Measurements from ENCODE around the gene SPTBN1.

The SPTBN1 gene

DNA sequence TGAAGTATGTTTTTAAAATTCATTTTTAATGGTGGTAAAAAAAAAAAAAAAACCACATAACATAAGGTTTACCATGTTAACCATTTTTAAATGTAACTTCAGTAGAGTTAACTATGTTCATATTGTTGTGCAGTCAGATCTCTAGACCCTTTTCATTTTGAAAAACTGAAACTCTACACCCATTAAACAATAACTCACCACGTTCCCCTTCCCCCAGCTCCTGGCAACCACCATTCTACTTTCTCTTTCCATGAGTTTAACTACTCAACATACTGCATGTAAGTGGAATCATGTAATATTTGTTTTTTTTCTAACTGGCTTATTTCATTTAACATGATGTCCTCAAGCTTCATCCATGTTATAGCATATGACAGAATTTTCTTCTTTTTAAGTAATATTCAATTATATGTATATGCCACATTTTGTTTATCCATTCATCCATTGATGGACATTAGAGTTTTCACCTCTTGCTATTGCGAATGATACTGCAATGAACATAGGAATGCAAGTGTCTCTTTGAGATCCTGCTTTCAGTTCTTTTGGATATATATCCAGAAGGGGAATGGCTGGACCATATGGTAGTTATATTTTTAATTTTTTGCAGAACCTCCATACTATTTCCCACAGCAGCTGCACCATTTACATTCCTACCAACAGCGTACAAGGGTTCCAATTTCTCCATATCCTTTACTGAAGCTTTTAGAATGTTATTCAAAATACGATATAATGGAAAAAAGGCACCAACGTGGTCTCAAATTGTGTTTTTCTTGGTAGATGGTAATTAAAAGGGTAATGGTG is 91.0 kb downstream of the SPTBN1 start:
- H3K27me3 ChIP-seq (ENCODE audit: control insufficient read depth in 1 of 2, insufficient read depth in 2 of 2, low read length in 2 of 2) = no peaks in the 10 kb centered on the region
- H3K9ac ChIP-seq (ENCODE audit: low read length) = no peak overlapping the region
- H3K9me3 ChIP-seq (ENCODE audit: low read length) = no peaks in the 10 kb centered on the region
- H3K27ac ChIP-seq (ENCODE audit: low read depth, low read length) = no peak overlapping the region
- H3K4me3 ChIP-seq (ENCODE audit: low read depth in 1 of 2, low read length in 2 of 2) = no peak overlapping the region
- H3K36me3 ChIP-seq (ENCODE audit: insufficient read depth, low read length) = no peaks in the 10 kb centered on the region
- peaks cover 41% of the 10 kb centered on the region for H3K4me1 ChIP-seq (ENCODE audit: insufficient read depth, low read length)

DNA sequence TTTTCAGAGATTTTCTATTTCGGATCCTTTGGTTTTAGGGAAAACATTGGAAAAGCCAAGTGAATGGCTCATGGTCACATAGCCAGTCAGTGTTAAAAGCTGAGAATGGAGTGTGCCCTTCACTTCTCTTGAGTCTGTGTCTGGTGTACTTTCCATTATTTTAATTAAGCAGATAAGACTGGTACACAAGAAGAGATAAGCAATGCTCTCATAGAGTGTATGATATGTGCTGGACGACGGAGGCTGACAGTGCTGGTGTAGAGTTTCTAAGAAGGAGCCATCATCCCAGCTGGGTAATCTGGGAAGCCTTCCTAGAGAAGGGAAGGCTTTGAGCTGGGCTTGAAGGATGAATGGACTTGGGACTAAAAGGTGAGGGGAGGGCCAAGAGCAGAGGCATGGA is 93.3 kb downstream of the SPTBN1 start:
- Histone ChIP-seq H3K27me3 (ENCODE audit: control insufficient read depth in 1 of 2, insufficient read depth in 2 of 2, low read length in 2 of 2) (no peaks in the 10 kb centered on the region), H3K36me3 (ENCODE audit: insufficient read depth, low read length) (no peaks in the 10 kb centered on the region), H3K9me3 (ENCODE audit: low read length) (no peaks in the 10 kb centered on the region), H3K4me3 (ENCODE audit: low read depth in 1 of 2, low read length in 2 of 2) (no peak overlapping the region), H3K9ac (ENCODE audit: low read length) (no peak overlapping the region), H3K27ac (ENCODE audit: low read depth, low read length) (no peak overlapping the region), H3K4me1 (ENCODE audit: insufficient read depth, low read length) (peaks cover 24% of the 10 kb centered on the region)

DNA sequence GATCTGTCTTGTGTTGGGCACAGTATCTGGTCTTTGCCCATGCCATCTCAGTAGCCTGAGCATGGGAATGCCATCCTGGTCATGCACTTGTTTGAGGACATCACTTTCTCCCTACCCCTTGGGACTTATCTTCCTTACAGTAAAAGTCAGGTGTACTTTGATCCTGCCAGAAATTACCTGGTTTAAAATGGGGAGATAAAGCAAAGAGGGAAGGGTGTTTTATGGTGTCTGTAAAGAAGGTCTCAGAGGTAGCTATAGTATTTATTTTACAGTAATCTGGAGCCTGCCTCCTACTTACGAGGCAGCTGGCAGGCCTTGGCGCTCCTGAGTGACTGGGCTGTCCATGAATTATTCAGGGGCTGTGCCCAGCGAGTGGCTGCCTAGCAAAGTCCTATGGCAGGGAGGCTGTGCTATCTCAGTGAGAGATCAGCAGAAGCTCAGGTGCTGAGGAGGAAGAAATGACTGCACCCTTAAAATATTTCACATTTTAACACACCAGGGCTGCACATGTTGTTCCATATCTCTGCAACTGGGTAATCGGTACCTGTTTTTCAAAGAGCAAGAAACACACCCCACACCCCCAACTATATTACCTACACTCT is 93.9 kb downstream of the SPTBN1 start:
- no peaks in the 10 kb centered on the region for H3K27me3 ChIP-seq (ENCODE audit: control insufficient read depth in 1 of 2, insufficient read depth in 2 of 2, low read length in 2 of 2)
- no peaks in the 10 kb centered on the region for H3K9me3 ChIP-seq (ENCODE audit: low read length)
- no peak overlapping the region for H3K4me3 ChIP-seq (ENCODE audit: low read depth in 1 of 2, low read length in 2 of 2)
- H3K27ac ChIP-seq (ENCODE audit: low read depth, low read length) = no peak overlapping the region
- no peaks in the 10 kb centered on the region for H3K36me3 ChIP-seq (ENCODE audit: insufficient read depth, low read length)
- peaks cover 28% of the 10 kb centered on the region for H3K4me1 ChIP-seq (ENCODE audit: insufficient read depth, low read length)
- H3K9ac ChIP-seq (ENCODE audit: low read length) = no peak overlapping the region

DNA sequence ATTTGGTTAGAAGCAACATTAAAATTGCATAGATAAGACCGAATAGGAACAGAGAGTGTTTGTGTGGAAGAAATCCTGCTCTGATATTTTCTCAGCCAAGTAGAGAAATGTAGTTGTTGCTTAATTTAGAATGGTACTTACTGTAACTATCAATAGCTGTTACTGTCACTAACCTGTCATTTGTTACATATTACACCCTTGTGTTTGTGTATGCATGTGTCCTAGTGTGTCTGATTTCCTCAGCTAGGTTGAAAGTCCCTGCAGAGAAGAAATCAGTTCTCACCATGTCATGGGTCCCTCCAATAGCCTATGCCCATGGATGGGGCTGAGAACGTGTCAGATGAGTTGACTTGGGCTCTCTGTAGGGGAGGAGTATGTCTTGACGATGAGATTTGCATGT is 94.4 kb downstream of the SPTBN1 start:
- Histone ChIP-seq H3K9me3 (ENCODE audit: low read length) (no peaks in the 10 kb centered on the region), H3K27me3 (ENCODE audit: control insufficient read depth in 1 of 2, insufficient read depth in 2 of 2, low read length in 2 of 2) (no peaks in the 10 kb centered on the region), H3K27ac (ENCODE audit: low read depth, low read length) (no peak overlapping the region), H3K9ac (ENCODE audit: low read length) (no peak overlapping the region), H3K4me3 (ENCODE audit: low read depth in 1 of 2, low read length in 2 of 2) (no peak overlapping the region), H3K4me1 (ENCODE audit: insufficient read depth, low read length) (peaks cover 30% of the 10 kb centered on the region), H3K36me3 (ENCODE audit: insufficient read depth, low read length) (no peaks in the 10 kb centered on the region)

DNA sequence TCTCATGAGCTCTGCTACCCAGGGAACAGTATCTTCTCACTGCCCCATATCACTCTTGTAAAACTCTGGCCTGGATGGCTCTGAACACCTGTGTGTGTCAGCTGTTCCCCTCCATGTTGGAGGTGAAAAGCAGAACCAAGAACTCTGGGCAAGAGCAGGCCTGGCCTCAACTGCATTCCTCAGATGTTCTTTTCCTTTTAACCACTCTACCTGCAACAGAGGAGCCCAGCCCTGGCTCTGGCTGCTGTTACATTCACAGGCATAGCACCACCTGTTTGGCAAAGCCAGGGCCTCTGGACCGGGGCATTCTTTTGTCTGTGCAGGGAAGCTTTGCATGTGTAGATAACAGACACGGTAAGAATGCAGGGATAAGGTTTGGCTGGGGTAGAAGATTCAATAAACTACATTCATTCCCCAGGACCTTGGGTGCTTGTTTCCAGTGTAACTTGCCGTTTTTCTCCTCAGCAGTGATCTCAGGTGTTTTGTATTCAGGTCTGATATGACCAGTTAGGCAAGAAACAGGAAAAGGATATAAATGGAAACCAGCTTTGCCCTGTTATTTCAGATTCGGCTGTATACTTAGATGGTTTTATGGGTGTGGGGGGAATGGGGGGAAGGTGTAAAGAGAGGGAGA is 95.1 kb downstream of the SPTBN1 start:
- no peaks in the 10 kb centered on the region for H3K9me3 ChIP-seq (ENCODE audit: low read length)
- no peaks in the 10 kb centered on the region for H3K36me3 ChIP-seq (ENCODE audit: insufficient read depth, low read length)
- H3K4me1 ChIP-seq (ENCODE audit: insufficient read depth, low read length) = peaks cover 32% of the 10 kb centered on the region
- no peaks in the 10 kb centered on the region for H3K27me3 ChIP-seq (ENCODE audit: control insufficient read depth in 1 of 2, insufficient read depth in 2 of 2, low read length in 2 of 2)
- H3K9ac ChIP-seq (ENCODE audit: low read length) = no peak overlapping the region
- no peak overlapping the region for H3K27ac ChIP-seq (ENCODE audit: low read depth, low read length)
- H3K4me3 ChIP-seq (ENCODE audit: low read depth in 1 of 2, low read length in 2 of 2) = no peak overlapping the region

DNA sequence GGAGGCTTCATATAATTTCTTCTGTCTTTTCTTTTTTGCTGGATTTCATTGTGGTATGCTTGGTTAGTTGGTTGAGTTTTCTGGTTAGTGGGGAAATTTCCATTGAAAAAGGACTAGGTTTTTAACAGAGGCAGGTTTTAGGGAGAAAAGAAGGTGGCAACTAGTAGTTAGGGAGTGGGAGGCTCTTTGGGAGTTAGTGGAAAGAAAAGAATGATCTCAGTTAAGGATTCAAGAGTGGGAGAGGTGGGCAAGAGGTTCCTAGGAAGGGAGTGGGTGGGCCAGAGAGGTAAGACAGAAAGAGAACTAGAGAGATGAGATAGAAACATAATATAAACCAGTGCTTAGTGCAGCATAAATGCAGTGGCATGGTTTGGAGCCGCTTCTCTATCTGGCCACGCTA is 96.9 kb downstream of the SPTBN1 start:
- Histone ChIP-seq H3K36me3 (ENCODE audit: insufficient read depth, low read length) (no peaks in the 10 kb centered on the region), H3K27ac (ENCODE audit: low read depth, low read length) (no peak overlapping the region), H3K4me3 (ENCODE audit: low read depth in 1 of 2, low read length in 2 of 2) (no peak overlapping the region), H3K4me1 (ENCODE audit: insufficient read depth, low read length) (peaks cover 43% of the 10 kb centered on the region), H3K27me3 (ENCODE audit: control insufficient read depth in 1 of 2, insufficient read depth in 2 of 2, low read length in 2 of 2) (no peaks in the 10 kb centered on the region), H3K9ac (ENCODE audit: low read length) (no peak overlapping the region), H3K9me3 (ENCODE audit: low read length) (no peaks in the 10 kb centered on the region)

DNA sequence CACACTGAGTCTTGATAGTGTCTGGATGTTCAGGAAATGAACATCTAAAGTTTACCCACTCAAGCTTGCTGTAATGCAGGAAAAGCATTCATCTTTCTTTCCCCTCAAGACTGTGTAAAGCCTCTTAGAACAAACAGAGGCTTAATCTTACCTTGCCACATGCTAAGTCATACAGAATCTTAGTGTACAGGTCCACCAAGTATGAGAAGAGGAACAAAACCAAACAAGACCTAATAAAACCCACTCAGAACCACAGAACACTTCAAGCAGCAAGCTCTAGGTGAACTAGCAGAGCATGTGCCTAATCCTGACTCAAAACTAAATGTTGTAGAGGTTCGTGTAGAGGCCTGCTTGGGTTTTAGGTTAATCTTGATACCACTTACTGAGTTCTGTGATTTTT is 97.6 kb downstream of the SPTBN1 start:
- no peak overlapping the region for H3K9ac ChIP-seq (ENCODE audit: low read length)
- no peaks in the 10 kb centered on the region for H3K27me3 ChIP-seq (ENCODE audit: control insufficient read depth in 1 of 2, insufficient read depth in 2 of 2, low read length in 2 of 2)
- H3K4me1 ChIP-seq (ENCODE audit: insufficient read depth, low read length) = peaks cover 47% of the 10 kb centered on the region
- no peak overlapping the region for H3K4me3 ChIP-seq (ENCODE audit: low read depth in 1 of 2, low read length in 2 of 2)
- no peak overlapping the region for H3K27ac ChIP-seq (ENCODE audit: low read depth, low read length)
- H3K9me3 ChIP-seq (ENCODE audit: low read length) = no peaks in the 10 kb centered on the region
- H3K36me3 ChIP-seq (ENCODE audit: insufficient read depth, low read length) = no peaks in the 10 kb centered on the region

DNA sequence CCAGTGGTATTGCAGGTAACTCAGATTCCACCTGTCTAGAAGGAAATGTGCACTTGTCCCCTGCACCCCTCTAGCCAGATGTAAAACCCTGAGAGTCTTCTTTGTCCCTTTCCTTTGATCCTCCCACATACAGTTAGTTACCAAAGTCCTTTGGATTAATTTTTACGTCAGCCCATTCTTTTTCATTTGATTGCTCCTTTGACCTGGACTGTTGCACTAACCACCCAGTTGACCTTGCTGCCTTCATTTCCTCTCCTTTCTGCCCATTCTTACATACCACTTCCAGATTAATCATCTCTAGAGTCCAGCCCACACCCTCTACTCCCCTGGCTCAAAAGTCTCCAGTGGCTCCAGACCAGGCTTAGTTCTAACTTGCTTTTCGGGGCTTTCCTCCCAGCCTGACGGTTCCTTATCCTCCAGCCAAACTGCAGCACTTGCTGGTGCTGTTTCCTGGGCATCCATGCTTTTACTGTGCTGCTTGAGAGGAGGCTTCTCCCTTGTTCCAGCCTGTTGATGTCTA is 99.3 kb downstream of the SPTBN1 start:
- peaks cover 52% of the 10 kb centered on the region for H3K4me1 ChIP-seq (ENCODE audit: insufficient read depth, low read length)
- H3K27me3 ChIP-seq (ENCODE audit: control insufficient read depth in 1 of 2, insufficient read depth in 2 of 2, low read length in 2 of 2) = no peaks in the 10 kb centered on the region
- H3K9me3 ChIP-seq (ENCODE audit: low read length) = no peaks in the 10 kb centered on the region
- H3K27ac ChIP-seq (ENCODE audit: low read depth, low read length) = no peak overlapping the region
- H3K4me3 ChIP-seq (ENCODE audit: low read depth in 1 of 2, low read length in 2 of 2) = no peak overlapping the region
- H3K9ac ChIP-seq (ENCODE audit: low read length) = no peak overlapping the region
- H3K36me3 ChIP-seq (ENCODE audit: insufficient read depth, low read length) = no peaks in the 10 kb centered on the region

DNA sequence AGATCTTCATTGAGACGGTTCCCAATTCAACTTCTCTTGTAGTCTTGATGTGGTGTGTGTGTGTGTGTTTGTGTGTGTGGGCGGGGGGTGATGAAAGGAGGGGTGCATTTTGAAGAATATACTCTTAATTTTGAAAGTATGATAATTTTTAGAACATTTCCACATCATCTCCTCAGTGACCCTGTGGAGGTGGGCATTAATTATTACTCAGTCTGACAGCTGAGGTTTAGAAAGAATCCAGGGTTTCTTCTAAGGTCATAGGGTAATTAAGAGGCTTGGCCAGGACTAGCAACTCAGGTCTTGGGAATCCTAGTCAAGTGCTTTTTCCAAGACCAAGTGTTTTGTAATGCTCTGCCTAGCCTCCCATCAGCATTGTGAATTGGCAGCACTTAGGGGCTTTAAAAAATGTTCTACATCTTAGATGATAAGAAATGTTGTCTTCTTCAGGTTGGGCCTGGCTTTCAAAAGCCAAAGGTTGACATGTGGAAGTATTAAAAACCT is 100.5 kb downstream of the SPTBN1 start:
- no peak overlapping the region for H3K4me3 ChIP-seq (ENCODE audit: low read depth in 1 of 2, low read length in 2 of 2)
- H3K9ac ChIP-seq (ENCODE audit: low read length) = no peak overlapping the region
- peaks cover 55% of the 10 kb centered on the region for H3K4me1 ChIP-seq (ENCODE audit: insufficient read depth, low read length)
- no peaks in the 10 kb centered on the region for H3K36me3 ChIP-seq (ENCODE audit: insufficient read depth, low read length)
- H3K27me3 ChIP-seq (ENCODE audit: control insufficient read depth in 1 of 2, insufficient read depth in 2 of 2, low read length in 2 of 2) = no peaks in the 10 kb centered on the region
- H3K27ac ChIP-seq (ENCODE audit: low read depth, low read length) = no peak overlapping the region
- no peaks in the 10 kb centered on the region for H3K9me3 ChIP-seq (ENCODE audit: low read length)

DNA sequence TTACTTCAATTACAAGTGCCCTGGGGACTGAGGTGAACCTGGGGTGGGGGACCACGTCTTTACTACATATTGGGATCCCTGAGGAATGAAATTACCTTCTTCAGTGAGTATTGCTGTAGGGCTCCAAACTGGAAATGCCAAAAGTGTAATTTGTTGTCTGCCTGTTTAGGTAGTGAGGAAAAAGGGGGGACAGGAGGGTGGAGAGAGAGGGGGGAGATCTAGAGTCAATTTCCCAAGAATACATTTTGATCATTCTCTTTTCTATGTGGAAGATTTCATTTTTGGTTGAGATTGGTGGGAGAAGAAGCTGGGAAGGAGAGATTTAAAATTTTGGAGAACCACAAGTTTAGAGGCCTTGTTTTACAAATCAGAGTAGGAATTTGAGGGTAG is 101.1 kb downstream of the SPTBN1 start:
- peak overlapping the region in 1 of 2 donors; percentile 70 for H3K4me3 ChIP-seq (ENCODE audit: low read depth in 1 of 2, low read length in 2 of 2)
- H3K27me3 ChIP-seq (ENCODE audit: control insufficient read depth in 1 of 2, insufficient read depth in 2 of 2, low read length in 2 of 2) = no peaks in the 10 kb centered on the region
- no peaks in the 10 kb centered on the region for H3K36me3 ChIP-seq (ENCODE audit: insufficient read depth, low read length)
- no peaks in the 10 kb centered on the region for H3K9me3 ChIP-seq (ENCODE audit: low read length)
- H3K4me1 ChIP-seq (ENCODE audit: insufficient read depth, low read length) = peaks cover 55% of the 10 kb centered on the region
- no peak overlapping the region for H3K9ac ChIP-seq (ENCODE audit: low read length)
- peak overlapping the region; percentile 38 for H3K27ac ChIP-seq (ENCODE audit: low read depth, low read length)

DNA sequence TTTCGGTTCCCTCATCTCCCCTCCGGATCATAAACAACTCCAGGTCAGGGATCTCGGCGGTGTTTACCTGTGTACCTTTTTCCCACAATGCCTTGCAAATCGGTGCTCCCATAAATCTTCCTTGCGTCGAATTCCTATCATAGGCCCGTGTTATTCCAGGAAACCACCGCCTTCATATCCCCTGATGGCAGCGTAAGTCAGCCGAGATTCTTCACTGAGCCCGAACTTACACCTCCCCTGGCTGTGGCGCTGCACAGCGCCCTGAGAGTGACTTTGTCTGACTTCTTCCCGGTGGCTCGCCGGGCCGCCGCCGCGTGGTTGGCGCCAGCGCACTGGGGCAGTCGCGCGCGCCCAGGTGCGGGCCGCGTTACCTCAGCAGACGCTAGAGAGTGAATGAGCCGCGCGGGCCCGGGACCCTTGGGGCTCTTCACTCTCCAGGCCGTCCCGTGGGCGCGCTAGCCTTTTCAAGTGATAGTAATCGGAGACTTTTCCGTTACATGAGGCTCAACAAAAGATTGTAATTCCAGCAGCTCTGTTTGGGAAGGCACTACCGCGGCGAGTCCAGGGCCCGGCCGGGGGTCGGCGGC is 101.6 kb downstream of the SPTBN1 start:
- no peak overlapping the region for H3K9ac ChIP-seq (ENCODE audit: low read length)
- no peaks in the 10 kb centered on the region for H3K36me3 ChIP-seq (ENCODE audit: insufficient read depth, low read length)
- H3K4me3 ChIP-seq (ENCODE audit: low read depth in 1 of 2, low read length in 2 of 2) = peak overlapping the region; percentile 33 to 70
- H3K27ac ChIP-seq (ENCODE audit: low read depth, low read length) = peak overlapping the region; percentile 75
- H3K9me3 ChIP-seq (ENCODE audit: low read length) = no peaks in the 10 kb centered on the region
- H3K27me3 ChIP-seq (ENCODE audit: control insufficient read depth in 1 of 2, insufficient read depth in 2 of 2, low read length in 2 of 2) = no peaks in the 10 kb centered on the region
- H3K4me1 ChIP-seq (ENCODE audit: insufficient read depth, low read length) = peaks cover 55% of the 10 kb centered on the region

All from muscle layer of colon (tissue), 2 donors.